ENCODE results near the gene CEP120.

CEP120 gene

GRCh38 chr5:123351240-123351639 lies 72.0 kb downstream of the CEP120 start:
- H3K4me1 ChIP-seq (ENCODE audit: control insufficient read depth, insufficient read depth, low read depth, low read length) = peaks cover 1% of the 10 kb centered on the region
- H4K91ac ChIP-seq (ENCODE audit: low read length) = no peak overlapping the region
- H3K18ac ChIP-seq (ENCODE audit: low read depth in 1 of 2, low read length in 2 of 2) = no peak overlapping the region
- H2BK12ac ChIP-seq (ENCODE audit: low read length in 2 of 2) = no peak overlapping the region
- peaks cover 2% of the 10 kb centered on the region for H3K9me3 ChIP-seq (ENCODE audit: control insufficient read depth, low read length)
- no peak overlapping the region for H2AK5ac ChIP-seq (ENCODE audit: low read length, severe bottlenecking)
- H3K9ac ChIP-seq (ENCODE audit: low read length) = no peak overlapping the region
- H3K27ac ChIP-seq (ENCODE audit: low read length, poor library complexity, severe bottlenecking) = no peak overlapping the region
- H3K4me3 ChIP-seq (ENCODE audit: insufficient read depth in 1 of 2, low read depth in 1 of 2, low read length in 2 of 2) = no peak overlapping the region
- no peak overlapping the region for H3K4ac ChIP-seq (ENCODE audit: low read depth in 1 of 2, low read length in 2 of 2)
- H3K27me3 ChIP-seq (ENCODE audit: control insufficient read depth in 1 of 2, insufficient read depth in 1 of 2, low read length in 2 of 2) = no peaks in the 10 kb centered on the region
- H2BK5ac ChIP-seq (ENCODE audit: low read depth, low read length, poor library complexity, severe bottlenecking) = no peak overlapping the region
- no CpG with 5 or more reads among the region's 1 CpG for WGBS
- H4K8ac ChIP-seq (ENCODE audit: low read length) = no peak overlapping the region
- H2AFZ ChIP-seq (ENCODE audit: low read depth, low read length) = no peak overlapping the region
- DNase-seq = no peak
- H2BK120ac ChIP-seq (ENCODE audit: low read depth, low read length) = no peak overlapping the region
- H3K14ac ChIP-seq (ENCODE audit: low read length in 2 of 2) = no peak overlapping the region
- H3K23ac ChIP-seq (ENCODE audit: low read length in 2 of 2) = no peak overlapping the region
- no peak overlapping the region for H3K4me2 ChIP-seq (ENCODE audit: low read length, poor library complexity, severe bottlenecking)
- H3K36me3 ChIP-seq (ENCODE audit: control insufficient read depth in 1 of 2, insufficient read depth in 2 of 2, low read depth in 1 of 2, low read length in 2 of 2) = peaks cover 0 to 19% of the 10 kb centered on the region in 2 experiments
- no peak overlapping the region for H2BK15ac ChIP-seq (ENCODE audit: low read depth, poor library complexity, severe bottlenecking)
- H3K79me1 ChIP-seq (replicated peaks; ENCODE audit: low read length, poor library complexity, severe bottlenecking) = no peaks in the 10 kb centered on the region

- Histone ChIP-seq H2BK120ac (ENCODE audit: low read depth, low read length) (no peak overlapping the region), H3K4me2 (ENCODE audit: low read length, poor library complexity, severe bottlenecking) (no peak overlapping the region), H4K8ac (ENCODE audit: low read length) (no peak overlapping the region), H2BK5ac (ENCODE audit: low read depth, low read length, poor library complexity, severe bottlenecking) (no peak overlapping the region), H3K27ac (ENCODE audit: low read length, poor library complexity, severe bottlenecking) (no peak overlapping the region), H3K23ac (ENCODE audit: low read length in 2 of 2) (no peak overlapping the region), H3K4me1 (ENCODE audit: control insufficient read depth, insufficient read depth, low read depth, low read length) (peaks cover 1% of the 10 kb centered on the region), H3K27me3 (ENCODE audit: control insufficient read depth in 1 of 2, insufficient read depth in 1 of 2, low read length in 2 of 2) (no peaks in the 10 kb centered on the region), H2BK12ac (ENCODE audit: low read length in 2 of 2) (no peak overlapping the region), H3K79me1 (replicated peaks; ENCODE audit: low read length, poor library complexity, severe bottlenecking) (no peaks in the 10 kb centered on the region), H3K14ac (ENCODE audit: low read length in 2 of 2) (no peak overlapping the region), H3K4me3 (ENCODE audit: insufficient read depth in 1 of 2, low read depth in 1 of 2, low read length in 2 of 2) (no peak overlapping the region), H3K18ac (ENCODE audit: low read depth in 1 of 2, low read length in 2 of 2) (no peak overlapping the region), H2AFZ (ENCODE audit: low read depth, low read length) (no peak overlapping the region), H3K36me3 (ENCODE audit: control insufficient read depth in 1 of 2, insufficient read depth in 2 of 2, low read depth in 1 of 2, low read length in 2 of 2) (peaks cover 0 to 19% of the 10 kb centered on the region in 2 experiments), H4K91ac (ENCODE audit: low read length) (no peak overlapping the region), H3K9me3 (ENCODE audit: control insufficient read depth, low read length) (no peaks in the 10 kb centered on the region), H2AK5ac (ENCODE audit: low read length, severe bottlenecking) (no peak overlapping the region), H3K9ac (ENCODE audit: low read length) (no peak overlapping the region), H3K4ac (ENCODE audit: low read depth in 1 of 2, low read length in 2 of 2) (no peak overlapping the region), H2BK15ac (ENCODE audit: low read depth, poor library complexity, severe bottlenecking) (no peak overlapping the region)
- no peak for DNase-seq
- no CpG with 5 or more reads among the region's 1 CpG for WGBS
Observed at GRCh38 chr5:123350742-123351141, 72.5 kb downstream of the CEP120 start.

GRCh38 chr5:123344816-123345426 lies 78.3 kb downstream of the CEP120 start:
- Histone ChIP-seq H3K9me3 (ENCODE audit: control insufficient read depth, low read length) (no peaks in the 10 kb centered on the region), H2BK120ac (ENCODE audit: low read depth, low read length) (no peak overlapping the region), H3K4me1 (ENCODE audit: control insufficient read depth, insufficient read depth, low read depth, low read length) (no peaks in the 10 kb centered on the region), H4K91ac (ENCODE audit: low read length) (no peak overlapping the region), H3K27ac (ENCODE audit: low read length, poor library complexity, severe bottlenecking) (no peak overlapping the region), H3K79me1 (replicated peaks; ENCODE audit: low read length, poor library complexity, severe bottlenecking) (no peaks in the 10 kb centered on the region), H3K27me3 (ENCODE audit: control insufficient read depth in 1 of 2, insufficient read depth in 1 of 2, low read length in 2 of 2) (no peaks in the 10 kb centered on the region), H4K8ac (ENCODE audit: low read length) (no peak overlapping the region), H3K36me3 (ENCODE audit: control insufficient read depth in 1 of 2, insufficient read depth in 2 of 2, low read depth in 1 of 2, low read length in 2 of 2) (peaks cover 0 to 18% of the 10 kb centered on the region in 2 experiments), H2BK5ac (ENCODE audit: low read depth, low read length, poor library complexity, severe bottlenecking) (no peak overlapping the region), H2BK12ac (ENCODE audit: low read length in 2 of 2) (no peak overlapping the region), H3K4ac (ENCODE audit: low read depth in 1 of 2, low read length in 2 of 2) (no peak overlapping the region), H3K14ac (ENCODE audit: low read length in 2 of 2) (no peak overlapping the region), H3K9ac (ENCODE audit: low read length) (peak overlapping the region; percentile 51), H3K23ac (ENCODE audit: low read length in 2 of 2) (no peak overlapping the region), H2AK5ac (ENCODE audit: low read length, severe bottlenecking) (no peak overlapping the region), H3K18ac (ENCODE audit: low read depth in 1 of 2, low read length in 2 of 2) (no peak overlapping the region), H3K4me2 (ENCODE audit: low read length, poor library complexity, severe bottlenecking) (no peak overlapping the region), H2AFZ (ENCODE audit: low read depth, low read length) (no peak overlapping the region), H3K4me3 (ENCODE audit: insufficient read depth in 1 of 2, low read depth in 1 of 2, low read length in 2 of 2) (no peak overlapping the region), H2BK15ac (ENCODE audit: low read depth, poor library complexity, severe bottlenecking) (no peak overlapping the region)
- DNase-seq = peak; percentile 51
- WGBS = 42% methylated on average over 3 of the region's 4 CpGs

GRCh38 chr5:123340928-123341327 lies 82.3 kb downstream of the CEP120 start:
- Histone ChIP-seq H3K79me1 (replicated peaks; ENCODE audit: low read length, poor library complexity, severe bottlenecking) (no peaks in the 10 kb centered on the region), H3K4me2 (ENCODE audit: low read length, poor library complexity, severe bottlenecking) (no peak overlapping the region), H3K14ac (ENCODE audit: low read length in 2 of 2) (no peak overlapping the region), H3K9ac (ENCODE audit: low read length) (no peak overlapping the region), H3K23ac (ENCODE audit: low read length in 2 of 2) (no peak overlapping the region), H3K4ac (ENCODE audit: low read depth in 1 of 2, low read length in 2 of 2) (no peak overlapping the region), H3K4me3 (ENCODE audit: insufficient read depth in 1 of 2, low read depth in 1 of 2, low read length in 2 of 2) (no peak overlapping the region), H2AFZ (ENCODE audit: low read depth, low read length) (no peak overlapping the region), H4K8ac (ENCODE audit: low read length) (no peak overlapping the region), H3K36me3 (ENCODE audit: control insufficient read depth in 1 of 2, insufficient read depth in 2 of 2, low read depth in 1 of 2, low read length in 2 of 2) (no peaks in the 10 kb centered on the region), H2BK15ac (ENCODE audit: low read depth, poor library complexity, severe bottlenecking) (no peak overlapping the region), H2BK120ac (ENCODE audit: low read depth, low read length) (no peak overlapping the region), H2AK5ac (ENCODE audit: low read length, severe bottlenecking) (no peak overlapping the region), H3K27ac (ENCODE audit: low read length, poor library complexity, severe bottlenecking) (no peak overlapping the region), H2BK12ac (ENCODE audit: low read length in 2 of 2) (no peak overlapping the region), H3K27me3 (ENCODE audit: control insufficient read depth in 1 of 2, insufficient read depth in 1 of 2, low read length in 2 of 2) (no peaks in the 10 kb centered on the region), H3K18ac (ENCODE audit: low read depth in 1 of 2, low read length in 2 of 2) (no peak overlapping the region), H4K91ac (ENCODE audit: low read length) (no peak overlapping the region), H3K4me1 (ENCODE audit: control insufficient read depth, insufficient read depth, low read depth, low read length) (no peaks in the 10 kb centered on the region), H3K9me3 (ENCODE audit: control insufficient read depth, low read length) (no peaks in the 10 kb centered on the region), H2BK5ac (ENCODE audit: low read depth, low read length, poor library complexity, severe bottlenecking) (no peak overlapping the region)
- DNase-seq = no peak
- WGBS = 79% methylated on average over 1 of the region's 2 CpGs

All from mesenchymal stem cell (in vitro differentiated cells and primary cell).